ENCODE data around the gene ZNF442.

DNA sequence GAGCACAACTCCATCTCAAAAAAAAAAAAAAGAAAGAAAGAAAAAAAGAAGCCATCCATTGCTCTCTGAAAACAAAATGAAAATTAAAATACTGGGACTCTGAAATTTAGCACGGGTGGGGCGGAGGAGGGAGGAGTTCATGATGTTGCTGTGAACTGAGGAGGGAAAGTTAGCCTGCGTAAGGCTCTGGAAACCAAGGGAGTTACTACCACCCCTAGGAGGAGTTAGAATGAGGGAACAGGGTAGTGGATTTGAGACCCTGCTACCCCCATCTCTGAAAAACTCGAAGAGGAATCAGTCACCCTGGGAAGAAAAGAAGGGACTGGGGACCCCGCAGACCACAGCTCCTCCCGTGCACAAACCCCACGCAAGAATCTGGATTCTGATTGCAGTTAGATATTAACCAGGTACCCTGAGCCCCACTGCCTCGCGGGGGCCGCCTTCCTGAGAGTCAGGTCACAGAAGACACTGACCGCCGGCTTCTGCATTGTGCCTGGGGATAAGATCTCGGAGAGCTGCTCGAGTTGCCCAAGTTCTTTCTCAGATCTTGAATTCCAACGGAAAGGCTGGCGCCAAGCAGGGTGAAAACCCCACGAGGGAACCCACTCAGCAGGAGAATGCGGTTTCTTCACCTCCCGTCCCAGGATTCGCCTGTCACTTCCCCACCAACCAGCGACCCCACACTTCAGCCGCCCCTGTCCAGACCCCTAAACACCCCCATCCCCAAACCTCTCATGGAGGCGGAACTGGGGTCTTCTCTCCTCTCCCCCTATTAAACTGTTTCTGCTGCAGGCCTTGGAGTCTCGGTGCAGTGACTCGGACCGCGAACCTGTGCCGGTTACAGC, 870 bp downstream of the ZNF442 start:
- TF ChIP-seq CTCF (conservative IDR thresholded peaks at IDR 0.05; ENCODE audit: low read length) (no peak), EZH2phosphoT487 (IDR thresholded peaks at IDR 0.05; ENCODE audit: borderline replicate concordance) (no peak)

All from Loucy (cell line).